Spleen (tissue), 11 donors: ENCODE measurements around the gene EXOC3L1. TPM values are rescaled to one million over a fixed set of nuclear protein-coding genes. Genes with fewer than 3 reads are reported as not detected.

ENCODE experiments used
- DNase-seq: peaks from one replicate; pipeline ENCODE4 v3.0.0-alpha.2; 2020
- H3K27ac ChIP-seq, 8 donors: fragments of 200-600 bp; sonication (generic) in 7 of 8; 1 replicate in 4 of 8; 2 replicates in 4 of 8; pipeline versions ENCODE4 v1.5.0 to v1.8.0; 2016 to 2021; ENCODE audit warnings: inconsistent platforms in 4 of 8, mild to moderate bottlenecking in 4 of 8, moderate library complexity in 1 of 8
- H3K27me3 ChIP-seq, 7 donors: fragments of 200-600 bp; sonication (generic) in 6 of 7; replicated peaks in 1 of 7; 1 replicate in 4 of 7; 2 replicates in 3 of 7; pipeline versions ENCODE4 v1.5.0 to v1.8.0; 2016 to 2021; ENCODE audit warnings: inconsistent platforms in 3 of 7, mild to moderate bottlenecking in 1 of 7
- H3K36me3 ChIP-seq, 6 donors: fragments of 200-600 bp; sonication (generic) in 5 of 6; 1 replicate in 4 of 6; 2 replicates in 2 of 6; pipeline versions ENCODE4 v1.5.0 to v1.8.0; 2016 to 2021; ENCODE audit warnings: inconsistent platforms in 2 of 6
- H3K4me1 ChIP-seq, 6 donors: fragments of 200-600 bp; sonication (generic) in 5 of 6; 1 replicate in 3 of 6; 2 replicates in 3 of 6; pipeline versions ENCODE4 v1.5.0 to v1.8.0; 2016 to 2021; ENCODE audit warnings: inconsistent platforms in 3 of 6
- H3K4me3 ChIP-seq, 8 donors: fragments of 200-600 bp; sonication (generic) in 7 of 8; 1 replicate in 4 of 8; 2 replicates in 4 of 8; pipeline versions ENCODE4 v1.5.0 to v1.8.0; 2016 to 2021; ENCODE audit warnings: inconsistent platforms in 4 of 8, mild to moderate bottlenecking in 4 of 8, moderate library complexity in 2 of 8
- H3K9me3 ChIP-seq, 8 donors: fragments of 200-600 bp; sonication (generic) in 7 of 8; 1 replicate in 4 of 8; 2 replicates in 4 of 8; pipeline versions ENCODE4 v1.5.0 to v1.8.0; 2016 to 2021; ENCODE audit warnings: inconsistent platforms in 4 of 8
- POLR2A ChIP-seq, 3 donors: fragments of 450-650 bp; IDR thresholded peaks; one replicate each; pipeline ENCODE4 v1.5.1; 2017; ENCODE audit warnings: antibody characterized with exemption in 3 of 3, mild to moderate bottlenecking in 1 of 3
- POLR2AphosphoS5 ChIP-seq, 3 donors: sonication (generic); formaldehyde crosslinking; IDR thresholded peaks; one replicate each; pipeline ENCODE4 v1.5.1; 2017; ENCODE audit warnings: antibody characterized with exemption in 3 of 3
- WGBS, 5 donors: extraction: QIAGEN DNeasy Blood & Tissue Kit in 3 of 5; methylation state at CpG; one replicate each; pipeline versions ENCODE4 v1.1.5 to v1.1.7; 2013 to 2018; 5-methylcytosine and 5-hydroxymethylcytosine counted together
- intact Hi-C: fragments of 100-400 bp; cut with DNase I; formaldehyde crosslinking; loops from one replicate; pipeline ENCODE4 v1.15.0; 2023; ENCODE audit warnings: low total_unique reads
- polyA plus RNA-seq, 3 donors: library from polyadenylated mRNA; stranded (reverse); fragments of 200-250 nt; gene quantifications; one replicate each; pipeline ENCODE4 v1.2.1, GENCODE V29; 2013
- total RNA-seq, 7 donors: library from RNA; depleted of rRNA in 3 of 7; stranded (reverse); fragments of >200 nt in 3 of 7; fragmentation: NEBNext Ultra II Directional in 4 of 7; extraction: Animal tissue kit (Norgen Biotek cat#: 25700) in 4 of 7; gene quantifications; one replicate each; pipeline versions ENCODE4 v1.1.0 to v1.2.1, GENCODE V29; 2016 to 2021
- TF ChIP-seq, protein P1 (sequence below), 11 experiments: fragments of 200-600 bp in 7 of 11; fragments of 450-650 bp in 4 of 11; sonication (generic) in 4 of 11; IDR thresholded peaks in 8 of 11; conservative IDR thresholded peaks in 3 of 11; 1 replicate in 7 of 11; 2 replicates in 4 of 11; pipeline versions ENCODE4 v1.4.0 to v1.8.0; 2016 to 2021; ENCODE audit warnings: antibody characterized with exemption in 11 of 11, inconsistent platforms in 4 of 11, mild to moderate bottlenecking in 1 of 11
- donor health status: healthy with polysubstance abuse.
- donor health status: DM: no; HTN: no; CAD: no; lungs with moderate emphysema.
- donor health status: DM: no; HTN: no; CAD: no.
- donor health status: Bipolar disorder and iron deficiency.
- donor health status: healthy.
- donor health status: DM: no; HTN: no; CAD: no.
- donor health status: DM: yes; HTN: yes; CAD: no.

EXOC3L1 gene
- total and polyA plus RNA-seq, 10 donors = 28.5 to 113 (median 49.9) TPM

DNA sequence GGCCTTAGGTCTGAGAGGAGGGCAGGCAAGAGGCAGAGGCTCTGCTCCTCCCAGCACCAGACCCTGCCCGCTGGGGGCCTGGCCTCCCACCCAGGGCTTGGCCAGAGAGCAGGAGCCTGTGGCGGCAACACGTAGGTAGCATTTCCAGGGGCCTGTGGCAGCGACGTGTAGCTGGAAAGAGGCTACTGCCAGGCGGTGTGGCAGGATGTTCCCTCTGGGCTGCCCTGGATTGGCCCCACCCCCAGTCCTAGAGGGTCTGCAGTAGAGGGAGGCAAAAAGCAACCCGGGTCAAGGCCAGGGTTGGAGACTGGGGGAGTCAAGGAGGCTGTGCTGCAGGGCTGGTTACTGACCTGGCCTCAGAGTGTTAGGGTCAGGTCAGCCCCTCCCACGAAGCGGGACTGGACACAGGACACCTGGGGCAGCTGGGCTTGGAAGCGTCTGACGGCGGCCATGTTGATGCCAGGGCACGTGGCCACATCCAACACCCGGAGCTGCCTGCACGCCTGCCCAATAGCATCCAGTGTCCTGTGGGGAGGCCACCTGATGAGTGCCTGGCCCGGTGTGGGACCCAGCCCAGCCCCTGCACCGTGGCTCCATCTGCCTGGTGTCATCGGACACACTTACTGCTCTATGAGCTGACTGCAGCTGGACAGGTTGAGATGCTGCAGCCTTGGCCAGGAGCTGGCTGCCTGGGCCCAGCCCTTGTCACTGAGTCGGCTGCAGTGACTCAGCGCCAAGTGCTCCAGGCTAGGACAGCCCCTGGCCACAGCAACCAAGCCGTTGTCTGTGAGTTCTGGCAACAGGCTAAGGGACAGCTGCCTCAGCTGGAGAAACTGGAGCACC lies 17.5 kb upstream of the EXOC3L1 start:
- no peak for DNase-seq
- H3K27me3 ChIP-seq = no peaks in the 10 kb centered on the region
- 85 to 86% (median 86%) methylated on average over 11 to 21 of the region's 21 CpGs for WGBS, 5 donors
- TF ChIP-seq POLR2AphosphoS5 (IDR thresholded peaks at IDR 0.05) = peak in 2 of 3 donors; percentile 24 to 62
- TF ChIP-seq, protein P1, sequence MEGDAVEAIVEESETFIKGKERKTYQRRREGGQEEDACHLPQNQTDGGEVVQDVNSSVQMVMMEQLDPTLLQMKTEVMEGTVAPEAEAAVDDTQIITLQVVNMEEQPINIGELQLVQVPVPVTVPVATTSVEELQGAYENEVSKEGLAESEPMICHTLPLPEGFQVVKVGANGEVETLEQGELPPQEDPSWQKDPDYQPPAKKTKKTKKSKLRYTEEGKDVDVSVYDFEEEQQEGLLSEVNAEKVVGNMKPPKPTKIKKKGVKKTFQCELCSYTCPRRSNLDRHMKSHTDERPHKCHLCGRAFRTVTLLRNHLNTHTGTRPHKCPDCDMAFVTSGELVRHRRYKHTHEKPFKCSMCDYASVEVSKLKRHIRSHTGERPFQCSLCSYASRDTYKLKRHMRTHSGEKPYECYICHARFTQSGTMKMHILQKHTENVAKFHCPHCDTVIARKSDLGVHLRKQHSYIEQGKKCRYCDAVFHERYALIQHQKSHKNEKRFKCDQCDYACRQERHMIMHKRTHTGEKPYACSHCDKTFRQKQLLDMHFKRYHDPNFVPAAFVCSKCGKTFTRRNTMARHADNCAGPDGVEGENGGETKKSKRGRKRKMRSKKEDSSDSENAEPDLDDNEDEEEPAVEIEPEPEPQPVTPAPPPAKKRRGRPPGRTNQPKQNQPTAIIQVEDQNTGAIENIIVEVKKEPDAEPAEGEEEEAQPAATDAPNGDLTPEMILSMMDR (IDR thresholded peaks at IDR 0.05 in 8 of 11, conservative IDR thresholded peaks at IDR 0.05 in 3 of 11) = no peak
- no peak for TF ChIP-seq POLR2A (IDR thresholded peaks at IDR 0.05)
- no peak overlapping the region for H3K27ac ChIP-seq
- peaks cover 0 to 57% (median 17%) of the 10 kb centered on the region in 6 donors for H3K36me3 ChIP-seq
- no peak overlapping the region for H3K4me3 ChIP-seq
- intact Hi-C loops = no loop called here
- H3K4me1 ChIP-seq = peaks cover 0 to 11% (median 0%) of the 10 kb centered on the region in 6 donors
- no peaks in the 10 kb centered on the region for H3K9me3 ChIP-seq

DNA sequence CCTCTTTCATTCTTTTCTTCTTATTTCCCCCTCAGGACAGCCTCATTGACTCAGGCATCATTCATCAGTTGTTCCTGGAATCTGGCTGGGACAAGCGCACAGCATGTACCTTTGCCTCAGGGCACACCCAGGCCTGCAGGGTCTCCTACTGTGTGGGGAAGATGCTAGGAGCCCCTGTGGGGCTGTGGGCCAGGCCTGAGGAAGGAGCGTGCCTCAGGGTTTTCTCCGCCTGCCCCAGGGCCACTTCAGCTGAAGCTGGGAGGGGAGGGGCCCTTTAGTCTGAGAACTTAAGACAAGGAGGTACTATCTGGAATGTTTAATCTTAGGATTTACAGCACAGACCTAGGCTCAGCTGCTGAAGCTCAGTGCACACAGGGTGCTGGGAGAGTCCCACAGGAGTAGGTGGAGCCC lies 16.9 kb upstream of the EXOC3L1 start:
- TF ChIP-seq, protein P1 (IDR thresholded peaks at IDR 0.05 in 8 of 11, conservative IDR thresholded peaks at IDR 0.05 in 3 of 11) = no peak
- TF ChIP-seq POLR2AphosphoS5 (IDR thresholded peaks at IDR 0.05) (no peak), POLR2A (IDR thresholded peaks at IDR 0.05) (no peak)
- Histone ChIP-seq H3K4me3 (no peak overlapping the region), H3K36me3 (peaks cover 0 to 64% (median 23%) of the 10 kb centered on the region in 6 donors), H3K9me3 (no peaks in the 10 kb centered on the region), H3K4me1 (peaks cover 0 to 11% (median 0%) of the 10 kb centered on the region in 6 donors), H3K27me3 (no peaks in the 10 kb centered on the region), H3K27ac (no peak overlapping the region)
- DNase-seq = no peak
- intact Hi-C loops = no loop called here
- 94 to 100% (median 96%) methylated on average over 3 of the region's 3 CpGs for WGBS, 5 donors

DNA sequence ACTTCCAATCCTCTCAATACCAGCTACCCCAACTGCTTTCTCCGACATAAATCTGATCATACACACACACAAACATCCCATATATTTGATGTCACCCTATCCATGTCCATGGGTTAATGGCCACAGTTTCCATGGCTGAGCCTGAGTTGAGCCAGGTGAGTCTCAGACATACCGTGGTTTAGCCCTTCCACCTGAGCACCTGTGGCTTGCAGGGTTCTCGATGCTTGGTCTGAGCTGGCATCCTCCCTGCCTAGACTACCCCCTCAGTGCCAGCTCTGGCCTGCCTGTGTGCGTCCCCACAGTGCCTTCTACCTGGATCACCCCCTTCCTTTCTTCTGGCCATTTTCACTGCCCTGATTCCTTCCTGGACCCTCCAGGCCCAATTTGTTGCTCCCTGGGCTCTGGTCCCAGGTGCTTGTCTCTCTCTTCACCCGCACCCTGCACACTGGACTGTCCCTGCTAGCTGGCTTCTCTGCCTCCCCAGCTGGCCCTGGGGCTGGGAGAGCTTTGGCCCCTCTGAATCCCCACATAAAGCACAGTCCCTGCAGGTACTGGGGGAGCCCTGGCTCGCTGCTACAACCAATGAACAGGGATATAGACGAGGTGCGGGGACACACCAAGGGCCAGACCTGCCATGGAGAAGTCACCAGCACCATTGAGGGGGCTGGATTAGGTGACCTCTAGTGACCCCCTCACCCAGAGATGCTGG lies 16.3 kb upstream of the EXOC3L1 start:
- H3K9me3 ChIP-seq = no peaks in the 10 kb centered on the region
- DNase-seq = no peak
- 88 to 97% (median 96%) methylated on average over 7 to 8 of the region's 8 CpGs for WGBS, 5 donors
- H3K4me3 ChIP-seq = no peak overlapping the region
- intact Hi-C loops = no loop called here
- TF ChIP-seq, protein P1 (IDR thresholded peaks at IDR 0.05 in 8 of 11, conservative IDR thresholded peaks at IDR 0.05 in 3 of 11) = no peak
- TF ChIP-seq POLR2A (IDR thresholded peaks at IDR 0.05) = no peak
- TF ChIP-seq POLR2AphosphoS5 (IDR thresholded peaks at IDR 0.05) = no peak
- H3K4me1 ChIP-seq = peaks cover 0 to 11% (median 0%) of the 10 kb centered on the region in 6 donors
- H3K36me3 ChIP-seq = peaks cover 0 to 65% (median 29%) of the 10 kb centered on the region in 6 donors
- H3K27ac ChIP-seq = no peak overlapping the region
- no peaks in the 10 kb centered on the region for H3K27me3 ChIP-seq

DNA sequence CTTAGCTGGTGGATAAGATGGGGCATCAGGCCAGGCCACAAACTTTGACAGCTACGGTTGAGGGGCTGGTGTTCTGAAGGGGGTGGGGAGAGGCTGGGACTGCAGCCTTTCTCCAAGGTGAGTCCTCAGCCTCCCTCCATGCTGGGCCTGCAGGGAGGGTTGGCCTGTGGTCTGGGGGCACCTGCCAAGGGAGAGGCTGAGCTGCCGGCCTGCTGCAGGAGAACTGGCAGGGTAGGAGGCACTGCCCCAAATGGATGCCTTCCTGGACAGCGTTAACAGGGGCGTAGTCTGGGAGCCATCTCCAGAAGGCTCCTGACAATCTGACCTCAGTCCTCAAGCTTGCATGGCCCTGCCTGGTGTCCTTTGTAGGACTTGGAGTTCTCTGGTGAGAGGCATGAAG lies 14.1 kb upstream of the EXOC3L1 start:
- WGBS, 5 donors = 68 to 81% (median 76%) methylated on average over 1 to 4 of the region's 4 CpGs
- DNase-seq = no peak
- Histone ChIP-seq H3K9me3 (no peaks in the 10 kb centered on the region), H3K4me1 (peaks cover 0 to 20% (median 0%) of the 10 kb centered on the region in 6 donors), H3K4me3 (no peak overlapping the region), H3K27ac (no peak overlapping the region), H3K27me3 (no peaks in the 10 kb centered on the region), H3K36me3 (peaks cover 0 to 79% (median 43%) of the 10 kb centered on the region in 6 donors)
- intact Hi-C loops = no loop called here
- TF ChIP-seq, protein P1 (IDR thresholded peaks at IDR 0.05 in 8 of 11, conservative IDR thresholded peaks at IDR 0.05 in 3 of 11) = no peak
- TF ChIP-seq POLR2AphosphoS5 (IDR thresholded peaks at IDR 0.05) = peak in 2 of 3 donors; percentile 16 to 57
